GM12878 (cell line): Measurements from ENCODE around the gene ZNF302.

Source experiments
- ASH2L ChIP-seq: fragments of 300-600, 200-600 bp; sonication (generic); IDR thresholded peaks from 2 replicates; pipeline ENCODE4 v1.6.1; 2017; ENCODE audit warnings: low read depth, mild to moderate bottlenecking, borderline replicate concordance
- CHD1 ChIP-seq: IDR thresholded peaks from 2 replicates; pipeline ENCODE4 v1.6.1; 2012; ENCODE audit warnings: low read depth, low read length, improper control_type of control experiment
- CHD2 ChIP-seq: IDR thresholded peaks from 2 replicates; pipeline ENCODE4 v1.6.1; 2011; ENCODE audit warnings: low read depth, low read length, improper control_type of control experiment, borderline replicate concordance
- CREB1 ChIP-seq: IDR thresholded peaks from 2 replicates; pipeline ENCODE4 v1.6.1; 2012; ENCODE audit warnings: low read depth, mild to moderate bottlenecking, inconsistent platforms
- CTCF ChIP-seq, 3 experiments: IDR thresholded peaks in 2 of 3; conservative IDR thresholded peaks in 1 of 3; 2 replicates each; pipeline ENCODE4 v1.5.1; 2011; ENCODE audit warnings: low read depth in 3 of 3, low read length in 3 of 3, mild to moderate bottlenecking in 3 of 3, control low read depth in 2 of 3, moderate library complexity in 2 of 3, inconsistent platforms in 1 of 3, mixed read lengths in 1 of 3; ENCODE audit not compliant: control insufficient read depth in 2 of 3, insufficient read depth in 1 of 3; ENCODE audit errors: extremely low read depth in 1 of 3
- MYC ChIP-seq: IDR thresholded peaks from 2 replicates; pipeline ENCODE4 v1.6.1; 2011; ENCODE audit warnings: mild to moderate bottlenecking, low read length, moderate library complexity, inconsistent platforms; ENCODE audit not compliant: insufficient read depth, insufficient replicate concordance, insufficient read length, severe bottlenecking
- PAX5 ChIP-seq: IDR thresholded peaks from 2 replicates; pipeline ENCODE4 v1.6.1; 2011; ENCODE audit warnings: low read depth, low read length, borderline replicate concordance
- RELB ChIP-seq: fragments of 450-650 bp; IDR thresholded peaks from 2 replicates; pipeline ENCODE4 v1.6.1; 2017; ENCODE audit warnings: low read depth, mild to moderate bottlenecking, moderate library complexity
- REST ChIP-seq: IDR thresholded peaks from 2 replicates; pipeline ENCODE4 v1.6.1; 2012; ENCODE audit warnings: mild to moderate bottlenecking, low read depth, low read length
- SREBF2 ChIP-seq: IDR thresholded peaks from 2 replicates; pipeline ENCODE4 v1.6.1; 2012; ENCODE audit warnings: mild to moderate bottlenecking, low read length
- TAF1 ChIP-seq: IDR thresholded peaks from 2 replicates; pipeline ENCODE4 v1.6.1; 2011; ENCODE audit warnings: mild to moderate bottlenecking, low read depth, low read length, borderline replicate concordance

GRCh38 chr19:34733266-34733745 lies 55.8 kb downstream of the ZNF302 start:
- TF ChIP-seq RELB (no peak), CTCF (IDR thresholded peaks at IDR 0.05 in 2 of 3, conservative IDR thresholded peaks at IDR 0.05 in 1 of 3; ENCODE audit: control insufficient read depth in 2 of 3, extremely low read depth in 1 of 3, insufficient read depth in 1 of 3, low read depth in 3 of 3, low read length in 3 of 3) (no peak), TAF1 (no peak), CHD1 (no peak), PAX5 (no peak), CREB1 (no peak), ASH2L (no peak), CHD2 (0 out of 2 replicates have a peak, but pooled peaks have one; percentile 2), SREBF2 (no peak), REST (no peak), MYC (no peak)
